NCI-H128 (cell line): ENCODE results near the gene LRFN2.

Source experiments
- DNase-seq: peaks from one replicate; lab custom pipeline; 2025; ENCODE audit not compliant: unreplicated experiment; lab: John Stamatoyannopoulos, UW

LRFN2 gene

DNA sequence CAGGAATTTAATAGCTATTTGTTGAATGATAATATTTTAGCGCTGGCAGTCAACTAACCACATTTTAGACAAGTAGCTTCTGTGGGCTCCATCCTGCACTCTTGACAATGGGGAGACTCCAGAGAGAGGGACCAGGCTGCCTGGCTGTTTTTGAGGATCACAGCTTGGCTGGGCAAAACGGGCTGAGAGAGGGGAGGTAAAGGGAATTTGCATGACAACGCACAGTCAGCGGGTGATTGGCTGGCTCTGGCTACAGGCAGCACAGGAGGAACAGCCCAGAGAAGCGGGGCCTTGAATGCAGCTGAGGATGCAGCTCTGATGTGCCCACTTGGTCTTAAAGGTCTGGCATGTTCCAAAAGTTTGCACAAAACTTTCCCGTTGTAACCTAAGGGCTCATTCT lies 41.2 kb downstream of the LRFN2 start:
- no peak for DNase-seq

DNA sequence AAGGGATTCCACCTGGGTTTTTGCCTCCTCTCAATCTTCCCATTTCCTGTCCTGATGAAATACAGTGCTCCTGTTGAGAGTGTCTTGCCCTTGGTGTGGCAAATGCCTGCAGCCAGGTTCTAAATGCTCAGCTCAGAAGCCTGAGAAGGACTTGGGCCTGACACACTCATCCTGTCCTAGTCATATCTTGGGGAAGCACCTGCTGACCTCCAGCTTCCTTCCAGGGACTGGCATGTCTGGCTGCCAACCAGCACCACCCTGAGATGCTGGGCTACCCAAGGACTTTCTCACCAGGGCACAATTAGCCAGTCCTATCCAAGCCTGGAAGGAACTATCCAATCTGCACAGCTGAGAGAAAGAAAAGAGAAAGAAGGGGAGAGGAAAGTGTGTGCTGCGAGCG lies 43.4 kb downstream of the LRFN2 start:
- DNase-seq, result no peak

DNA sequence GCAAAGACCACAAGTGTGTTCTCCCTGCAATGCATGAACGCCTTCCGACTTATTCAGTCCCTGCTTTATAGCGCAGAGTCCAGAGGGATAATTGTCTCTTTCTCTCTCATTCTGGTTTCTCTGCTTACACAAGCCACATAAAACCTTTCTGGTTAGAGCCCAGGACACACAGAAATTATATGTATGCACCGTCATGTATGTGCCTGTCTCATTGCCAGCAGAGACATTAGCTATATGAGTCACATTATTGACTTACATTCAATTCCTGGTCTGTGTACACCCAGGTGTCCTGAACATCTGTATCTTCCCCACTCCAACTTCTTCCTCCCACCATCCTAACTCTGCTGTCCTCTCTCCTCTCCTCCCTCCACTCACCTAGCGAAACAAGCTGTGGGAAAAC lies 44.0 kb downstream of the LRFN2 start:
- DNase-seq, result no peak

DNA sequence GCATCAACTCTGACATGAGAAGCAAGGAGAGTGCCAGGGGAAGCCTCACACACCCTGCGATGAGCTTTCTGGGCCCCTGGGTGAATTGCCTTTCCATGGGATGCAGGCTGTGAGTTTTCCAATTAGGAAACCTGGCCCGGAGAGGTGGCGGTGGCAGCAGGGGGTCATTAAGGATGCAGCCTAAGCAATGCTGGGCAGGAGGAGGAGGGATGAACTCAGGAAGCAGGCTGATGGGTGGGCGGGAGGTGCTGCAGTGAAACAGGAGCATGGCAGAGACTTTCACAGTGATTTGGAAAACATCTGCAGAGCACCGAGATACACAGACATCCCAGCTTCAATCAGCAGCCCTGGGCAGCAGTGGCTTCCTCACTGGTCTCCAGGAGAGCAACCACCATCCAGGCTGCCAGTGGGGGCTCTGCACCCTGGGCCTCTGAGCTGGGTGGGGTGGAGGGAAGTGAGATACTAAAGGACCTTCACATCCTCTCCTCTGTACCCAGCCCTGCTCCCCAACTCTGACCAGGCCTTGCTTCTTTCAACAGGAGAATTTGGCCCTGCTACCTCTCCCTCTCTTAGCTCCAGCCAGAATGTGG lies 44.9 kb downstream of the LRFN2 start:
- no peak for DNase-seq

DNA sequence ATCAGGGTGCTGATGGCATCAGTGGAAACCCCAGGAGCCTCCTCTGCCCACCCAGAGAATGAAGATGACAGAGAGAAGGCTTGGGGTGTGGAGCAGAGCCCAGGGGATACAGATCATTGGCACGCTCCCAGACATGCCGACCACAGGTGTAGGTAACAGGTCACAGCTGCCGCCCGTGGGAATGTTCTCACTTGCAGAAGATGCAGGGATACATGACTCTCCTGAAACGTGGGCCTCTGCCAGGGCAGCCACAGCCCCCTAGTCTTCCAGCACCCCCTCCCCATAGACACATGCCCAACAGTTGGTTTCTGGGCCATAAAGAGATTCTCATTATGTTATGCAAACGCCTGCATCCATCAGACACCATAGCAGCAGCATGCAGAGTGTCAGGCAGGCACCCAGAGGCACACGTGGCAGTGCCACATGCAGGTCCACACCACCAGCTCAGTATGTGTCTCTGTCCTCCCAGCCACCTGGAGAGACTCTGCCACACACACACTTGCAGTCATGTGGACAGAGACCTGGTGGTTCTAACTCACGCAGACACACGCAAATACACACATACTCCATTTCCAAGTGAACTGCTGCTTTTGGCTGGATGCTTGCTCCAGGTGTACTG lies 45.5 kb downstream of the LRFN2 start:
- DNase-seq, result no peak

DNA sequence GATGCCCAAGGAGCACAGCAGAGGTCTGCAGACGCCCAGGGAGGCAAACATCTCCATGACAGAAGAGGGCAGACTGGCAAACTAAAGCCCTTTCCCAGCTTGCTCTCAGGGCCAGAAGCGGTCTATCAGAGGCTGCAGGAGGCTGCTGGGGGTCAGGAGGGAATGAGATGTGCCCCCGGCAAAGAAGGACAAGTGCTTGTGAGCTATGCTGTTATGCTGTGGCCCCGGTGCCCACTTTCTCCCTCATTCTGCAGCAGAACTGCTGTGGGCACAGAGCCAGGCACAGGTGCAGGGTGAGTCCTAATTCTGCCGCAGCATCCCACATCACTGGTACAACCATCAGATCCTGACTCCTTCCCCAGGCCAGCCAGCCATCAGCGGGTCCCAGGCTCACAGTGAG lies 46.4 kb downstream of the LRFN2 start:
- no peak for DNase-seq

DNA sequence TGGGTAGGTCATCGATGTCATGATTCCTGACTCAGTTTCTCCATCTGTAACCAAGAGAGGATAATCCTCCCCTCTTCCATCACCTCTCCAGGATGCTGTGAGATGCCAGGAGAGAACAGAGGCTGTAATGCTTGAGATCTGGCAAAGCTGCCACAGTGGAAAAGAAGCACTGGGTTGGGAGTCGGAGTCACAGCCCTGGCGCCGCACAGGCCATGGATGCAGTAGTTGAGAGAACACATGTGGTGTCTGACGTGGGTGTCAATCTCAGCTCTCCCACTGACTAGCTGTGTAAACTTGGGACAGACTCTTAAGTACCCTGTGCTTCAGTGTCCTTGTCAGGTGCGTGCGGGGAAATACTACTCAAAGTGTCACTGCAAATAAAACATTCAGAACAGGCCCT lies 47.3 kb downstream of the LRFN2 start:
- DNase-seq, result no peak

DNA sequence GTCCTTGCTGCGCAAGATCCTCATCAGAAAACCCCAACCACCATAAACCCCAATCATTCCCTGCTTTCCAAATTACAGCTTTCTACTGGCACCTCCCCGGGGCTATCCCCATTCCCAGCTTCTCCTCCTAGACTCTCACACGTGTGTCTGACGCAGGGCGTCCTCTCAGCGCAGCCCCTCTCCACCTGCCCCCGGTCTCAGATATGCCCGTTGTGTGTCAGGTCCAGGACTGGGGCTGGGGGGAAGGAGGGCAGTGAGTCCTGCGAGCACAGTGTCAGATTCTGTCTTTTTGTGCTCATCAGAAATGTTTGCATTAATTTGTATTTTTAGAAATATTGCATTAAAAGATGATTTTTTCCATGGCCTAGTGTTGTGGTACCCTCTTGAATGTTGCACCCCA lies 48.6 kb downstream of the LRFN2 start:
- DNase-seq, result no peak

DNA sequence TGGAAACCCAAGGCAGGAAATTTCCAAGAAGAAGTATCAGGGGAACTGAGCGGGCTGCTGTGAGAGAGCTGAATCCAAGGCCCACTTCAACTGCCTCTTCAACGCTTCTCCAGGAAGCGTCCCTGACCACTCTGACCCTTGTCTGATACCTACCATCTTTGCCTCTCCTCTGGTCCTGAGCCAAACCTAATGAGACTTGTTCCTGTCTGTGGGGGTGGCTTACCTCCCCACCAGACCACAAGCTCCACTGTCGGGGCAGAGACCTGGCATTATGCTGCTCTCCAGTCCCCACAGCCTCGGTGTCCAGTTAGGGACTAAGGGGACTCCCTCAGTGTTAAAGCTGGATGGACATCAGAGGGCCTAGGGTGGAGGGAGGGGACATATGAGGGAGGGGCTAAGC lies 49.7 kb downstream of the LRFN2 start:
- DNase-seq, result no peak

DNA sequence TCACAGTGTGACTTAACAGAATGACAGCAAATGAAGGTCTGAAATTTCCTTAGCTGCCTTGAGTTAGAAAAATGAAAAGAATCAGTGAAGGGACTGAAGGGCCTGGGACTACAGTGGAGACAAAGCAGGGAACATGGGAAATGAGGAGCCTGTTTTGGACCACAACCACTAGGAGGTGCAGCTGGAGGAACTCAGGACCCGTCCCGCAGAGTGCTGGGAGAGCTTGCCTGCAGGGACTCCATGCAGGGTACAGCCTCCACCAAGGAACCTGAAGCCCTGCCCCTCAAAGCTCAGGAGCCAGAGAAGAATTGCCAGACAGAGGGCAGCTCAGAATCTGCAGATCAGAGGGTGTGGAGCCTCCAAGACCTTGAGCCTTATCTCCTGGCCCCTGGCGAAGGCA lies 50.7 kb downstream of the LRFN2 start:
- no peak for DNase-seq

DNA sequence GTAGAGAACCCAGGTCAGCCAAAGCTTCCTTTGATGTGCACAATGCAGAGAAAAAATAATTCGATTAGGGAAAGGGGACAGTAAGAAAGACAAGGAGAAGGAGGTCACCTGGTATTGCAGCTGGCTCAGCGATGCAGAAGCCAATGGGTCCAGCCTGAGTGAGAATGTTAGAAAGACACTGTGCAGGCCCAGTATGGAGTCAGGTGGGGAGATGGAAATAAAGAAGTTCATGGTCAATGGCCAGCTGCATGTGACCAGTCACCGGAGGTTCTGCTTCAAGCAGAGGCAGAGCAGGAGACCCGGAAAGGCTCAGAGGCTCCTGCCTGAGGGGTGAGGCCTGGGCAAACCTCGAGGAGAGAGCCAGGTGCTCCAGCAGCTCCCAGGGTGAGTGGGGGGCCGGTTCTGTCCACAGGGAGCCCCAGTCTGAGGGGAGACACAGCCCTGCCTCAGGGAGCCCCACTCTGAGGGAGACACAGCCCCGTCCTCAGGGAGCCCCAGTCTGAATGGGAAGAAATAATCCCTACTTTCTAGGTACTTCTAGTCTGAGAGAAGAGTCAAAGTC lies 51.3 kb downstream of the LRFN2 start:
- DNase-seq, result no peak

DNA sequence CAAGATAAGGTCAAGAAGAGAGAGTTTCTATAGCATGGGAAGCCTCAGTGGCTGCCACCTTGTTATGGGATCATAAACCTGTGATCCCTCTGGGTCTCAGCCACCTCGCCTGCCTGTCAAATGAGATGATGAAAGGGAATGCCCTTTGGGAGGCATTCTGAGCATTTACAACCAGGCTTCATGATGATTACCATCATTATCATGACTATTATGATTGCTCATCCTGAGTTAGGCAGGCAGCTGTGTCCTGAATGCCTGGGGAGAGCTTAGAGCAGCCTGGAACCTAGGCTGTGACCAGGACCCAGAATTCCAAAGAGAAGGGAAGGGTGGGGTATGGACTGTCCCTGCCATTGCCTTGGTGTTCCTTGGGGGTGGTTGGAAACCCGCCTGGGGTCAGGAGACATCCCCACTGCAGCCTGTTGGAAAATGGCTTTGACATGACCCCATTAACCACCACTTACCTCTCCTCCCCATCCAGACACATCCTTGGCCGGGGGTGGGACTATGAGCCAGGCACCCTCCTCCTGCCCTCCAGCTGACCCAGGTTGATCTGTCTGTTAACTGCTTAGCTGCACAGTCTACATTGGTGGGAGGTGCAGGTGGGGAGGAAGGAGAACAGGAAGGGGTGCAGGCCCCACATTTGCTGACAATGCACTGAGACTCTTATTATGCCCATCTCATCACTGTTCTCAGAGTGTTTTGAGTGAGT lies 51.9 kb downstream of the LRFN2 start:
- no peak for DNase-seq

DNA sequence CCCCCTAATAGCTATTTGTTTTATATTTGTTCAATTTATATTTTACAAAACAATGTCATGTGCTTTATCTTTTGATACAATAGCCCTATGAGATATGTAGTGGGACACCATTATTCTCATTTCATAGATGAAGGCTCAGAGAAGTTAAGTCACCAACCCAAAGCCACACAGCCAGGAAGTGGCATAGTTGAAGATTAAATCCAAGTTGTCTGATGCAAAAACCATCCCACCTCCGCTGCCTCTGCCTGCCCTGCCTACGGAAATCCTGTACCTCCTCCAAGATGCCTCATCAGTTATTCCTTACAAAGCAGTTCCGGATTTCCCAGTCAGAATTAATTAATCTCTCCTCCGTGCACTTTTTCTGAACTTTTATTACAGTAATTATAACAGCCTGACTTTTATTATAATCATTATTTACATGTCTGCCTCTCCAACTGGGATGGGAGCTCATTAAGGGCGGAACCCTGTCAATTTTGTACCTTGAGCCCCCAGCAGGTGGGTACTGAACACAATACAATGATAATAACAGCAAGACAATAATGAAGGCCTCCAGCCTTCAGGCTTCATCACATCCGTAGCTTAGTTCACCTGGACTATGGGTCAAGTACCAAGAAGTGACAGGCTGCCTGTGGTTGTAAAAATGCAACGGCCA lies 54.7 kb downstream of the LRFN2 start:
- DNase-seq, result no peak

DNA sequence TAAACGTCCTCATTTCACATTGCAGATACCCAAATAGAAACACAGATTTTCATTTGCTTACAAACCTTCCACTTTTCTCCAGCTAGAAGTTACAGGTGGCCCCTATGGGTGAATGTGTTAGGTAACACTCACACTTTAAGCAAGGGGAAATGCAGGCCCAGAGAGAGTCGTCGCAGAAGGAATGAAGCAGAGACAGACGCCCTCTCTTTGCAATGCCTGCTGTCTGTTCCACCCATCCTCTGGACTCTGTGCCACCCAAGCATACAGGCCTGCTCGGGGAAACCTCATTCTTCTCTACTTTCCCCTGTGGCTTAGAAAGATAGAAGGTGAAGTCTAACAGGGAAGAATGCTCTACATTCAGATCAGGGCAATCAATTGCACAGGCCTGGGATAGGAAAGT lies 57.2 kb downstream of the LRFN2 start:
- no peak for DNase-seq

DNA sequence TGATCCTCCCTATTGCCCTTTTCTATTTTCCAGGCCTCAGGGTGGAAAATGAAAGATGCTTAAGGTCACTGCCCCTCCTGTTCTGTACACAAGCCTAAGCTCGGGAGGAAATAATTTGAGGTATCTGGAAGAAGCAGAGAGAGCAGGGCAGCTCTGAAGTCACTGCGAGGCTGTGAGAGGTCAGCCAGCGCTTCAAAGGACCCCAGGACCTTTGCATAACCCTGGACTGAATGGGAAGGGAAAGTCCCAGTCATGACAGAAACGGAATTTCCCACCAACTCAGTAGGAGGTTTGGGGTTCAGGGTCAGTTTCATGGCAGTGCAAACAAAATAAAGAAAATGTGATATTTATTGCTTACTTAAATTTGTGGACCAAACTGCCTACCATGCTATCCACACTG lies 58.1 kb downstream of the LRFN2 start:
- DNase-seq, result no peak

DNA sequence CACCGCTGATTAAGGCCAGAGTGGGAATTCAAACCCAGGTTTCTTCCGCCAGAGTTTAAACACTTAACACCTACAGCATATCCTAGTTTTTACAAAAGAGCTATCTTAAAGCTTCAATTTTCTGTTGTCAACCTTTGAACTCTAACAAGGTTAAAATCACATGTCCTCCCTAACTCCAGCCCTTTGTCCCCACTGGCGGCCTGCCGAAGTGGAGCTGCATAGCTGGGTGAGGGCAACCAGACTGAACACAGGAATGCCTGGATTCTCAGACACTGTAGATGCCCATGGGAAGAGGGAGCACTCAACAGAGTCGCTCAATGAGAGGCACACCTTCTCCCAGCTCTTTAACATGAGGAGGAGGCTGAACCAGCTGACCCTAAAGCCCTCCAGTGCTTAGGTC lies 59.1 kb downstream of the LRFN2 start:
- DNase-seq, result no peak

DNA sequence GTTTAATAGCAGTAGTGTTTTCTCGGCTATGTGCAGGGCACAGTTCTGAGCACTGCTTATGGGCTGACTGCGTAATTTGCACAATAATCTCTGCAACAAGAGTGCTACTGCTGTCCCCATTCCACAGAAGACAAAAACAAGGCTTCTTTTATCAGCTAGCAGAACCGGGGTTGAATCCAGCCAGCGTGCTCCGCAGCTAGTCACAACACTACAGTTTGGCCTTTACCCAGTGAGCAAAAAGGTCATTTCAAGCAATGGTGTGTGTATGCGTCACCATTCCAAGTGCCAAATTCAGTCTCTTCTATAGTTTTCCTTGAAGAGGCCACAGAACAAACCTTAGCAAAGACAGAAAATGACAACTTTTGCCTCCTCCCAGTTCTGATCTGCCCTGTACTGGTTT lies 61.1 kb downstream of the LRFN2 start:
- no peak for DNase-seq

DNA sequence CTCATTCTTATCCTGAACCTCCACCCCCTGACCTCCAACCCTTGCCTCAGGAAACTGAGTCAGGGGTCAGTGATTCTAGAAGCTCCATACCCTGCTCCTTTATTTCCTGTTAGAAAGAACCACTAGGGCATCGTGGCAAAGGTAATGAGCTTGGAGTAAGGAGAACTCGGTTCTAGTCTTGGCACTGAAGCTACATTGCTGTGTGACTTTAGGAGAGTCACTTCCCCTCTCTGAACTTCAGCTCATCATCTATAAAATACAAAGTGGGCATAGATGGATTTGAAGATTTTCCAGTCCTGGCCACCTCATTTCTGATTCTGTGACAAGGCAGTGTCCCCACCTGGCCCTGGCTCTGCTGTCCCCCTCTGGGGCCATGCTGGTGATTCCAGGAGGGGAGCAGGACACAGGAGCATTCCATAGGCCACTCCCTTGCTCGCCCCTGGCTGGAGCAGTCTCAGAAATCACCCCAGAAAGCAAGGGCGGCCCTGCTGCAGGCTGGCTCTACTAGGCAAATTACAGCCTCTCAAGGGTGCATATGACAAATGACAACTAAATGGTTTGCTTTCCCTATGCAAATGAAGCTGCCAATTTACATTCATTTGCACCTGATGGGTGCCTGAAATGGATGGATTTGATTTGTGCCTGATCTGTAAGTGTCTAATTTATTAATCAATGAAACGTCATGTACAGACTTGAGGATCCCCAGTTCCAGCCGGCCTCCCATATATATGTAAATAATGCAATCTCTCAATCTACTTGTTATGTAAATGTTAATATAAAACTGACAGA lies 62.2 kb downstream of the LRFN2 start:
- DNase-seq, result no peak

DNA sequence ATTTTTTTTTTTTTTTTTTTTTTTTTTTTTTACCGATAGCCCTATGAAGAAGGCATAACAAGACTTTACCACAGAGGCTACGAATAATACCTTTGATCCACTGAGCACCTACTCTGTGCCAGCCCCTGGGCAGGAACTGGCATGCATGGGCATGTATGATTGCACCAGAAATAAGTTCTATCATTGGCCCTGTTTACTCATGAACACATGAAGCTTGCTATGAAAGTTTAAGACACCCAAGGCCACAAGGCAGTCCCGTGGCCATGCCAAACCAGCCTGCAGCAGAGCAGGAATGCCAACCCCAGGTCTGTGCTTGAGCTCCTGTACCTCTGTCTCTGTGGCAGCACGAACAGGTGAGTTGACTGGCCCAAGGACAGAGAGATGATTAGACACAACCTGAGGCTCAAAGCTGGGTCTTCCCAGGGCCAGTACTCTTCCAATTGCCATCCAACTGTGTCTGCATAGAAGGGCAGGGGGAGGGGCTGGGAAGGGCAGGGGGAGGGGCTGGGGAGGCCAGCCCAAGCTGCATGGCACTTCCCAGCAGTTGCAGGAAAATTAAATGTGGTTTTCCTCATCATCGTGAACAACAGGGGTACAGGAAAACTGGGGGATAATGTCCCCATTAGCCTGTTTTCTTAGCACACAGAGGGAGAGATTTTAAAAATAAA lies 63.5 kb downstream of the LRFN2 start:
- no peak for DNase-seq

DNA sequence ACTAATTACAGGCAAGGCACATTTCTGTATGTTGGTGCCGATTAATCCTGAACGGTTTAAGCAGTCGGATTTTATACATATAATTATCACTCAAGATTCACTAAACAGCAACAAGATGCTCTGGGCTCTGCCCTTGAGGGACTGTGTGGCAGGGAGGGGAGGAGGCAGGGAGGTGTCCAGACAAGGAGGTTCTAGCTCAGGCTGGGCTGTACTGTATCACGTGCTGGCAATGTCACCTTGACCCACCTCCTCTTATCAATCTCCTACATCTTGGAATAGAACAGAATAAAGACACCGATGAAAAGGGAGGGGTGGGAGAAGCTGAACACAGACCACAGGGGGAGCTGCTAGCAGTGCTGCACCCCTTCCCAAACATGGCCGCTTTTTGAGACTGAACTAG lies 65.7 kb downstream of the LRFN2 start:
- DNase-seq, result no peak

DNA sequence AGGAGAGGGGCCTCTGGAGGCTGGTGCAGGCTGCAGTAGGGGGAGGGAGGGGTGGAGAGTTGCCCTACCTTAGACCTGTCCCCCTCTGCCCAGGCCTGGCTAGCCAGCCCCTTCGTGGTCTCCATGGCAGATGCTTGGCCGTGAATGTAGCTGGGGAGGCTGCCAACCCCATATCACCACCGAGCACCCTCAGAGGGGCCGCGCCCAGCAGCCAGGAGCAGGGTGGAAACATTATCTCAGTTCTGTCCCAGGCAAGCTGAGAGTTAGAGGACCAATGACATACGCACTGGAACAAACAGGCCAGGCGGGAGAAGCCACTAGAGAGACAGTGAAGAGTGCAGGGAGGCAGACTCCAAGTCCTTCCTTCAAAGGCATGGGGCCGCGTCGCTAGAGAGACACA lies 66.5 kb downstream of the LRFN2 start:
- no peak for DNase-seq
